Measurements from ENCODE around the gene NAPA. TPM values are rescaled to one million over a fixed set of nuclear protein-coding genes. Genes with fewer than 3 reads are reported as not detected.

Gene NAPA
- total and polyA plus RNA-seq, 2 donors (not counting 1 experiment from before 2014, with no cell fraction given) = 76.8 to 118 TPM

DNA sequence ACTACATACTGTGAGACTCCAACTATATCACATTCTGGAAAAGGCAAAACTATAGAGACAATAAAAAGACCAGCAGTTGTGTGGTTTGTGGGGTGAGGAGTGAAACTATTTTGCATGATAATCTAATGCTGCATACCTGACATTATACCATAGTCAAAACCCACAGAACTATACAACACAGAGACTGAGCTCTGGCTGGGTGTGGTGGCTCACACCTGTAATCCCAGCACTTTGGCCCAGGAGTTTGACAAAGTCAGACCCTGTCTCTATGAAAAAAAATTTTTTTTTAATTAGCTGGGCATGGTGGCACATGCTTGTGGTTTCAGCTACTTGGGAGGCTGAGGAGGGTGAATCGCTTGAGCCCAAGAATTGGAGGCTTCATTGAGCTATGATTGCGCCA, 46.1 kb upstream of the NAPA start:
- H2AFZ ChIP-seq (ENCODE audit: low read length) = no peak overlapping the region
- peaks cover 3% of the 10 kb centered on the region for H3K27me3 ChIP-seq (ENCODE audit: control insufficient read depth, insufficient read depth, low read length)
- H3K4me1 ChIP-seq (ENCODE audit: control insufficient read depth, extremely low read depth, insufficient read depth, low read length) = no peaks in the 10 kb centered on the region
- H3K9me3 ChIP-seq (ENCODE audit: control insufficient read depth, insufficient read depth, low read depth, low read length) = no peaks in the 10 kb centered on the region
- no peak overlapping the region for H3K9ac ChIP-seq (ENCODE audit: insufficient read depth, low read length)
- no peaks in the 10 kb centered on the region for H3K36me3 ChIP-seq (ENCODE audit: control insufficient read depth, insufficient read depth, low read length)
- no peaks in the 10 kb centered on the region for H4K20me1 ChIP-seq (ENCODE audit: control insufficient read depth, extremely low read depth, insufficient read depth, low read length)
- no peak overlapping the region for H3K4me3 ChIP-seq (replicated peaks in 1 of 4; ENCODE audit: control extremely low read depth in 1 of 4, insufficient read depth in 1 of 4, low read depth in 3 of 4, low read length in 4 of 4)
- DNase-seq (ENCODE audit: low read depth in 2 of 2) = no peak
- TF ChIP-seq, protein P1, sequence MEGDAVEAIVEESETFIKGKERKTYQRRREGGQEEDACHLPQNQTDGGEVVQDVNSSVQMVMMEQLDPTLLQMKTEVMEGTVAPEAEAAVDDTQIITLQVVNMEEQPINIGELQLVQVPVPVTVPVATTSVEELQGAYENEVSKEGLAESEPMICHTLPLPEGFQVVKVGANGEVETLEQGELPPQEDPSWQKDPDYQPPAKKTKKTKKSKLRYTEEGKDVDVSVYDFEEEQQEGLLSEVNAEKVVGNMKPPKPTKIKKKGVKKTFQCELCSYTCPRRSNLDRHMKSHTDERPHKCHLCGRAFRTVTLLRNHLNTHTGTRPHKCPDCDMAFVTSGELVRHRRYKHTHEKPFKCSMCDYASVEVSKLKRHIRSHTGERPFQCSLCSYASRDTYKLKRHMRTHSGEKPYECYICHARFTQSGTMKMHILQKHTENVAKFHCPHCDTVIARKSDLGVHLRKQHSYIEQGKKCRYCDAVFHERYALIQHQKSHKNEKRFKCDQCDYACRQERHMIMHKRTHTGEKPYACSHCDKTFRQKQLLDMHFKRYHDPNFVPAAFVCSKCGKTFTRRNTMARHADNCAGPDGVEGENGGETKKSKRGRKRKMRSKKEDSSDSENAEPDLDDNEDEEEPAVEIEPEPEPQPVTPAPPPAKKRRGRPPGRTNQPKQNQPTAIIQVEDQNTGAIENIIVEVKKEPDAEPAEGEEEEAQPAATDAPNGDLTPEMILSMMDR (conservative IDR thresholded peaks at IDR 0.05 in 1 of 2, IDR thresholded peaks at IDR 0.05 in 1 of 2; ENCODE audit: low read depth in 1 of 2, low read length in 2 of 2) = no peak
- TF ChIP-seq EZH2 (IDR thresholded peaks at IDR 0.05; ENCODE audit: low read length, missing control alignments) = no peak
- no peaks in the 10 kb centered on the region for H3K79me2 ChIP-seq (ENCODE audit: control insufficient read depth, insufficient read depth, low read length)
- no peak overlapping the region for H3K27ac ChIP-seq (ENCODE audit: insufficient read depth, low read length)
- no peak overlapping the region for H3K4me2 ChIP-seq (ENCODE audit: extremely low read depth, insufficient read depth, low read length)

GRCh38 chr19:47550129-47550528, 35.3 kb upstream of the NAPA start:
- Histone ChIP-seq H3K9ac (ENCODE audit: insufficient read depth, low read length) (no peak overlapping the region), H3K79me2 (ENCODE audit: control insufficient read depth, insufficient read depth, low read length) (no peaks in the 10 kb centered on the region), H4K20me1 (ENCODE audit: control insufficient read depth, extremely low read depth, insufficient read depth, low read length) (no peaks in the 10 kb centered on the region), H3K4me3 (replicated peaks in 1 of 4; ENCODE audit: control extremely low read depth in 1 of 4, insufficient read depth in 1 of 4, low read depth in 3 of 4, low read length in 4 of 4) (no peak overlapping the region), H3K4me2 (ENCODE audit: extremely low read depth, insufficient read depth, low read length) (no peak overlapping the region), H3K27ac (ENCODE audit: insufficient read depth, low read length) (no peak overlapping the region), H3K9me3 (ENCODE audit: control insufficient read depth, insufficient read depth, low read depth, low read length) (no peaks in the 10 kb centered on the region), H3K27me3 (ENCODE audit: control insufficient read depth, insufficient read depth, low read length) (peaks cover 8% of the 10 kb centered on the region), H3K4me1 (ENCODE audit: control insufficient read depth, extremely low read depth, insufficient read depth, low read length) (no peaks in the 10 kb centered on the region), H3K36me3 (ENCODE audit: control insufficient read depth, insufficient read depth, low read length) (no peaks in the 10 kb centered on the region), H2AFZ (ENCODE audit: low read length) (no peak overlapping the region)
- no peak for TF ChIP-seq EZH2 (IDR thresholded peaks at IDR 0.05; ENCODE audit: low read length, missing control alignments)
- TF ChIP-seq, protein P1 (conservative IDR thresholded peaks at IDR 0.05 in 1 of 2, IDR thresholded peaks at IDR 0.05 in 1 of 2; ENCODE audit: low read depth in 1 of 2, low read length in 2 of 2) = no peak
- no peak for DNase-seq (ENCODE audit: low read depth in 2 of 2)

DNA sequence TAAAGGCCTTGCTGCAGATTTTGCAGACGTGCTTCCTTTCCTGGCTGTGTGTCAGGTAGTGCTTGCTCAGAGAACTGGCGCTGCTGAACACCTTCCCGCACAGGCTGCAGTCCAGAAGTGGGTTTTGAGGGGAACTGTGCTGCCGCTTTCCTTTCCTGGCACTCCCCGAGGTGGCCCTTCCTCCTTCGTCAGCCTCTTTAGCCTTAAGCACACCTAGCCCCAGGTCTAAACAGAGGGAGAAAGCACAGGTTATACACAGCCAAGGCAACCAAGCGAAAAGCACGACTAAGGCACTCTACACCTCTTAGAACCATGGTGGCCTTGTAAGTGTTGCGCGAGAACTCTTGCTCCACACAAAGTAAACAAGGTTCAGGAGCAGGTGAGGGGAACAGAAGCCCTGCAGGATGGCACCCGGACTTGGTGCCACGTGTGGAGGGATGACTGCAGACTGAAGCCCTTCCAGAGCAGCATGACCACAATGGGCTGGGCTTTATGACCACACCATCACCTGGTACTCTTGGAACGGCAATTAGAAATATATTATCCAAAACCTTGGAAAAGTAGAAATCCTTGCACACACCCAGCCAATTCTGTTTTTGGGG, 34.5 kb upstream of the NAPA start:
- H2AFZ ChIP-seq (ENCODE audit: low read length) = no peak overlapping the region
- DNase-seq (ENCODE audit: low read depth in 2 of 2) = no peak
- H3K4me1 ChIP-seq (ENCODE audit: control insufficient read depth, extremely low read depth, insufficient read depth, low read length) = no peaks in the 10 kb centered on the region
- H3K36me3 ChIP-seq (ENCODE audit: control insufficient read depth, insufficient read depth, low read length) = no peaks in the 10 kb centered on the region
- H3K9ac ChIP-seq (ENCODE audit: insufficient read depth, low read length) = no peak overlapping the region
- no peak overlapping the region for H3K4me2 ChIP-seq (ENCODE audit: extremely low read depth, insufficient read depth, low read length)
- H4K20me1 ChIP-seq (ENCODE audit: control insufficient read depth, extremely low read depth, insufficient read depth, low read length) = no peaks in the 10 kb centered on the region
- H3K9me3 ChIP-seq (ENCODE audit: control insufficient read depth, insufficient read depth, low read depth, low read length) = no peaks in the 10 kb centered on the region
- no peak for TF ChIP-seq EZH2 (IDR thresholded peaks at IDR 0.05; ENCODE audit: low read length, missing control alignments)
- TF ChIP-seq, protein P1 (conservative IDR thresholded peaks at IDR 0.05 in 1 of 2, IDR thresholded peaks at IDR 0.05 in 1 of 2; ENCODE audit: low read depth in 1 of 2, low read length in 2 of 2) = no peak
- H3K79me2 ChIP-seq (ENCODE audit: control insufficient read depth, insufficient read depth, low read length) = no peaks in the 10 kb centered on the region
- H3K27ac ChIP-seq (ENCODE audit: insufficient read depth, low read length) = no peak overlapping the region
- no peak overlapping the region for H3K4me3 ChIP-seq (replicated peaks in 1 of 4; ENCODE audit: control extremely low read depth in 1 of 4, insufficient read depth in 1 of 4, low read depth in 3 of 4, low read length in 4 of 4)
- peaks cover 10% of the 10 kb centered on the region for H3K27me3 ChIP-seq (ENCODE audit: control insufficient read depth, insufficient read depth, low read length)
